D721Med (cell line): Measurements from ENCODE around the gene HECTD4.

ENCODE experiments used
- DNase-seq: peaks from one replicate; pipeline ENCODE4 v3.0.0; 2011; ENCODE audit warnings: low spot score; ENCODE audit not compliant: insufficient read length
- FAIRE-seq: peaks from 2 replicates; lab custom pipeline; 2011; peaks lifted over from hg19 to GRCh38; lab: Jason Lieb, UNC
- CTCF ChIP-seq: IDR thresholded peaks from 2 replicates; pipeline ENCODE4 v1.5.1; 2012; ENCODE audit warnings: mild to moderate bottlenecking, control low read depth; ENCODE audit not compliant: insufficient read depth; ENCODE audit errors: missing control alignments

Gene HECTD4

GRCh38 chr12:112190231-112191025 lies 191.8 kb downstream of the HECTD4 start:
- TF ChIP-seq CTCF = no peak
- no peak for FAIRE-seq
- no peak for DNase-seq

GRCh38 chr12:112188130-112188830 lies 194.0 kb downstream of the HECTD4 start:
- DNase-seq (peak; percentile 79), FAIRE-seq (peak; percentile 69)
- TF ChIP-seq CTCF = no peak

- no peak for FAIRE-seq
- no peak for DNase-seq
- no peak for TF ChIP-seq CTCF
Measured at GRCh38 chr12:112185093-112185923, 196.9 kb downstream of the HECTD4 start.

DNA sequence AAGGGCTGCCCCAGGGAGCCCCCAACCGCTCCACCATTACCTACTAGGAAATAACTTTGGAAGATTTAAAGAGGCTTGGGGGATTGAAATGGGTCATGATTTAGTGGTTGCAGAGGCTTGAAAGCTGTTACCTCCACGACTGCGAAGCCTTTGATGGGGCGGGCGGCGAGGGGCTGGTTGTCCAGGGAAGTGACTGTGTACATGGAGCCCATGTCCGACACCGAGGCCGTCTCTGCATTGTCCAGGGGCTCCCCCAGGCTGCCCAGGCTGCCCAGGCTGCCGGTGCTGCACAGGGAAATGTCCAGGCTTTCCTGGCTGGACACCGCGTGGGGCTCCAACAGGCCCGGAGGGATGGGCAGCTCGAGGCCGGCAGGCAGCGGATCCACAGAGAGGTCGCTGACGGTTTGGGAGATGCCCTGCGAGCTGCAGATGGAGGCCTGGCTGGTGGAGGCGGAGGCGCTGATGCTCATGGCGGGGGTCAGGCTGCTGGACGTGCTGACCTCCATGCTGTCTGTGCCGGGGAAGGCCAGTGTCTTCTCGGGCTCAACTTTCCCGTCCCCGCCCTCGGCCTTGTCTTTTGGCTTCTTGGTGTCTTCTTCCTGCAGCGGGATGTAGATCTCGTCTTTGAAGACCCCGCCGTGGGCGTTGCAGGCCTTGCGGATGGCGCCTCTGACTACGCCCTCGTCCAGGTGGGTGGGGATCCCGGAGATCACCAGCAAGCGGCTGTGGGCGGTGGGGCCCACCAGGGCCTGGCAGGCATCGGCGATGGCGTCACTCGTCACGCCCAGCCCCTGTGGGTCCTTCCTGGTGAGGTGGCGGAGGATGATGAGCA lies 198.0 kb downstream of the HECTD4 start:
- no peak for DNase-seq
- TF ChIP-seq CTCF = no peak
- no peak for FAIRE-seq

DNA sequence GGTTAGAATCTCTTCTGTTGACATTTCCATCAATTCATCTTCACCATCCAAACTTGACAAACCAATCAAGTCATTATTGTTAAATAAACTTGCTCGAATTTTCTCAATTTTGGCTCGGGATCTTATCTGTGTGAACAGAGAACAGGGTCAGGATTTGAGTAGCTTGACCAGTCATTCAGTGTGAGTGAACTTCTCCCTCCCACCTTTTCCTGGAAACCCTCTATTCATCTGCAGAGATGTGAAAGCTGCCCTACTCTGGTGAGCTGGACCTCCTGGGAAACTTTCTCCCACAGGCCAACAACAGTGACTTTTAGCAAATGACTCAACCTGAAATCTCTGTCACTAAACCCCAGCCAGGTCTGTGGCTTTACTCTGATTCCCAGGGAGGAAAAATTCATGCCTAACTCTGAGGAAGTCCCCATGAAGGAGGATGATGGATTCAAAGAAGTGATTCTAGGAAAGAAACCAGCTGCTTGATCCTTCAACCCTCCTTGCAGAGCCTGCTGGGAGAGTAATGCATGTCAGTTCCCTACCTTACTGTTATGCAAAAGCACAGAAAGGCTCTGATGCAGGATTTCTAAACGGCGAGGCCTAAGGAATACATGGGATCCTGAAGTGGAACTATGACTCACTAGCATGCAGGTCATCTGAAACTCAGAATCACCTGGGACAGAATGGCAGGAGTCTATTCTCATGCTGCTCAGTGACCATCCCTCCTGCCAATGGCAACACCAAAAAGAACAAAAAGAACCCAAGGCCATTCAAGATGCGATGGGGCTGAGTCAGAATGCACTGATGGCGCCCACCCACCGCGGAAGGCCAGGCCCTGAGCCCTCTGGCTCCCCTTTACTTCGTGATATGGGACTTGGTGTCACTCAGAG lies 198.8 kb downstream of the HECTD4 start:
- FAIRE-seq (no peak), DNase-seq (no peak)
- no peak for TF ChIP-seq CTCF

GRCh38 chr12:112182499-112182898 lies 199.7 kb downstream of the HECTD4 start:
- FAIRE-seq (no peak), DNase-seq (no peak)

More at GRCh38 chr12:112182499-112182898, 199.7 kb downstream of the HECTD4 start:
- no peak for TF ChIP-seq CTCF
